HepG2 (cell line): ENCODE results near the gene OVCA2. TPM values are rescaled to one million over a fixed set of nuclear protein-coding genes. Genes with fewer than 3 reads are reported as not detected.
A peak's percentile ranks its signal among the peaks of the same experiment; 100 is the strongest.

Experiments
- ATAC-seq: fragments of 200-7000 bp; cut with Tn5 transposase; 3 replicates; pipeline ENCODE4 v1.9.1; 2020; ENCODE audit warnings: mild to moderate bottlenecking, moderate library complexity
- BruUV-seq: library from RNA; stranded (reverse); fragments of 400-500 nt; replicated peaks from 2 replicates; lab custom pipeline; 2021; lab: Mats Ljungman, UMichigan
- CTCF ChIA-PET: fragments of 300-600 bp; formaldehyde crosslinking; extraction: SDS; loops from one replicate; lab custom pipeline; 2021; ENCODE audit warnings: low total read pairs, inconsistent platforms, low intra/inter-chr PET ratio; lab: Yijun Ruan, JAX
- POLR2A ChIA-PET: fragments of 350-600 bp; sonication (Branson Sonifier 250); formaldehyde crosslinking; loops from one replicate; lab custom pipeline; 2020; ENCODE audit warnings: antibody characterized with exemption, inconsistent platforms; lab: Yijun Ruan, JAX
- DNase-seq: peaks from one replicate; pipeline ENCODE4 v3.0.0-alpha.2; 2015; ENCODE audit warnings: low spot score
- FAIRE-seq: peaks from 3 replicates; lab custom pipeline; 2011; peaks lifted over from hg19 to GRCh38; lab: Jason Lieb, UNC
- H2AFZ ChIP-seq: one replicate; pipeline ENCODE4 v1.6.1; 2011; ENCODE audit warnings: low read length, inconsistent platforms
- H3K27ac ChIP-seq: fragments of 300-600 bp; 3 replicates; pipeline ENCODE4 v1.8.0; 2011; ENCODE audit warnings: mixed run types, mild to moderate bottlenecking, mixed read lengths, low read length, inconsistent platforms; ENCODE audit not compliant: insufficient read depth; ENCODE audit errors: extremely low read length
- H3K27me3 ChIP-seq, 2 experiments: fragments of 200-600 bp in 1 of 2; 2 replicates in 1 of 2; 3 replicates in 1 of 2; pipeline versions ENCODE4 v1.6.0 to v1.8.0; 2011; ENCODE audit warnings: low read length in 2 of 2, mild to moderate bottlenecking in 2 of 2, moderate library complexity in 2 of 2, inconsistent platforms in 1 of 2; ENCODE audit not compliant: insufficient read depth in 2 of 2, control insufficient read depth in 1 of 2
- H3K36me3 ChIP-seq, 2 experiments: fragments of 200-600 bp in 1 of 2; replicated peaks in 1 of 2; 2 replicates in 1 of 2; 3 replicates in 1 of 2; pipeline versions ENCODE4 v1.5.1 to v1.8.0; 2011; ENCODE audit warnings: low read length in 2 of 2, inconsistent platforms in 1 of 2; ENCODE audit not compliant: insufficient read depth in 2 of 2, control insufficient read depth in 1 of 2
- H3K4me1 ChIP-seq: 2 replicates; pipeline ENCODE4 v1.5.1; 2012; ENCODE audit warnings: low read length, inconsistent platforms; ENCODE audit not compliant: insufficient read depth
- H3K4me2 ChIP-seq: 2 replicates; pipeline ENCODE4 v1.6.0; 2011; ENCODE audit warnings: low read depth, low read length, inconsistent platforms
- H3K4me3 ChIP-seq, 3 experiments: fragments of 200-600 bp in 1 of 3; sonication (generic), shearing (Covaris generic) in 1 of 3; replicated peaks in 1 of 3; 2 replicates each; pipeline ENCODE4 v1.5.1; 2011 to 2016; ENCODE audit warnings: low read length in 3 of 3, inconsistent platforms in 2 of 3, low read depth in 2 of 3, mild to moderate bottlenecking in 2 of 3, control low read depth in 1 of 3, mixed read lengths in 1 of 3; ENCODE audit not compliant: insufficient read depth in 1 of 3
- H3K79me2 ChIP-seq: one replicate; pipeline ENCODE4 v1.6.1; 2011; ENCODE audit warnings: low read length, inconsistent platforms; ENCODE audit not compliant: insufficient read depth
- H3K9ac ChIP-seq: 2 replicates; pipeline ENCODE4 v1.6.0; 2011; ENCODE audit warnings: mild to moderate bottlenecking, low read depth, low read length, inconsistent platforms; ENCODE audit not compliant: insufficient read depth
- H3K9me3 ChIP-seq: 2 replicates; pipeline ENCODE4 v1.5.1; 2012; ENCODE audit warnings: mild to moderate bottlenecking, low read length
- H4K20me1 ChIP-seq: 2 replicates; pipeline ENCODE4 v1.6.0; 2011; ENCODE audit warnings: inconsistent platforms, mild to moderate bottlenecking, low read length, moderate library complexity; ENCODE audit not compliant: insufficient read depth
- FOXO4 ChIP-seq: sonication (generic); formaldehyde crosslinking; conservative IDR thresholded peaks from 2 replicates; pipeline ENCODE4 v1.8.1; 2023; ENCODE audit warnings: missing genetic modification reagents
- GLMP ChIP-seq: sonication (generic); formaldehyde crosslinking; IDR thresholded peaks from 2 replicates; pipeline ENCODE4 v1.9.0; 2021; ENCODE audit warnings: missing genetic modification reagents, mild to moderate bottlenecking, borderline replicate concordance
- HIC2 ChIP-seq: sonication (generic); formaldehyde crosslinking; IDR thresholded peaks from 2 replicates; pipeline ENCODE4 v1.9.0; 2022; ENCODE audit warnings: low read depth, missing genetic modification reagents
- SCMH1 ChIP-seq: sonication (generic); formaldehyde crosslinking; IDR thresholded peaks from 2 replicates; pipeline ENCODE4 v1.9.0; 2021; ENCODE audit warnings: missing genetic modification reagents, mild to moderate bottlenecking, borderline replicate concordance
- SOX13 ChIP-seq, 3 experiments: fragments of 450-650 bp in 1 of 3; sonication (generic) in 1 of 3; formaldehyde crosslinking in 1 of 3; IDR thresholded peaks in 2 of 3; conservative IDR thresholded peaks in 1 of 3; 2 replicates each; pipeline versions ENCODE4 v1.5.0 to v1.6.1; 2016 to 2020; ENCODE audit warnings: antibody characterized with exemption in 1 of 3, mild to moderate bottlenecking in 1 of 3, missing compliant biosample characterization in 1 of 3, missing genetic modification reagents in 1 of 3, moderate library complexity in 1 of 3
- XRCC5 ChIP-seq: fragments of 200-400 bp; formaldehyde crosslinking; optimal IDR thresholded peaks from 2 replicates; pipeline ENCODE3; 2017; ENCODE audit warnings: mild to moderate bottlenecking, low read length
- ZBTB4 ChIP-seq: sonication (generic); formaldehyde crosslinking; IDR thresholded peaks from 2 replicates; pipeline ENCODE4 v1.4.0; 2020; ENCODE audit warnings: missing genetic modification reagents, mild to moderate bottlenecking, borderline replicate concordance
- ZFP41 ChIP-seq: sonication (generic); formaldehyde crosslinking; IDR thresholded peaks from 2 replicates; pipeline ENCODE4 v1.4.0; 2020; ENCODE audit warnings: mild to moderate bottlenecking, missing genetic modification reagents, borderline replicate concordance
- ZNF44 ChIP-seq: sonication (generic); formaldehyde crosslinking; IDR thresholded peaks from 2 replicates; pipeline ENCODE4 v1.5.1; 2020; ENCODE audit warnings: mild to moderate bottlenecking, missing genetic modification reagents
- ZNF556 ChIP-seq: sonication (generic); formaldehyde crosslinking; IDR thresholded peaks from 2 replicates; pipeline ENCODE4 v1.4.0; 2020; ENCODE audit warnings: mild to moderate bottlenecking, missing genetic modification reagents, borderline replicate concordance
- ZNF557 ChIP-seq: sonication (generic); formaldehyde crosslinking; IDR thresholded peaks from 2 replicates; pipeline ENCODE4 v1.4.0; 2020; ENCODE audit warnings: missing genetic modification reagents
- ZNF607 ChIP-seq: sonication (generic); formaldehyde crosslinking; IDR thresholded peaks from 2 replicates; pipeline ENCODE4 v1.5.1; 2020; ENCODE audit warnings: missing genetic modification reagents, mild to moderate bottlenecking, borderline replicate concordance
- WGBS: methylation state at CpG from one replicate; pipeline ENCODE4 v1.1.6; 2017; ENCODE audit warnings: low lambda C conversion rate; 5-methylcytosine and 5-hydroxymethylcytosine counted together
- in situ Hi-C: cut with HindIII; loops from 2 replicates; pipeline ENCODE4 v1.10.0; 2017; ENCODE audit warnings: low pct_unique_long_range_greater_than_20kb; ENCODE audit not compliant: extremely low pct_ligation_motif_present
- intact Hi-C: fragments of 100-400 bp; cut with micrococcal nuclease; formaldehyde crosslinking; loops from one replicate; pipeline ENCODE4 v1.10.0; 2022; ENCODE audit not compliant: unreplicated experiment
- polyA plus RNA-seq, 8 experiments: library from polyadenylated mRNA; depleted of rRNA in 3 of 8; stranded (reverse) in 7 of 8; unstranded in 1 of 8; fragments of >200 nt; fragmentation: Illumina TruSeq in 4 of 8; extraction: Trizol in 4 of 8; gene quantifications; 2 replicates each; pipeline versions ENCODE4 v1.2.1 to v1.2.3, GENCODE V29; 2011 to 2016; ENCODE audit warnings: low read depth in 4 of 8, missing spikeins in 1 of 8, mixed read lengths in 1 of 8; ENCODE audit not compliant: insufficient read depth in 1 of 8
- total RNA-seq, 5 experiments: library from RNA; depleted of rRNA; stranded (reverse); fragments of >200 nt; fragmentation: Illumina TruSeq; extraction: Trizol; gene quantifications; 2 replicates each; pipeline ENCODE4 v1.2.3, GENCODE V29; 2016; ENCODE audit warnings: low read depth in 1 of 5

The OVCA2 gene
- total and polyA plus RNA-seq, 2 of the 13 experiments (the other 11 are each of a cell fraction or from before 2014, with no cell fraction given) = 23.7 to 28.2 TPM

- TF ChIP-seq ZFP41 (CRISPR knock-in tag) (no peak), FOXO4 (CRISPR knock-in tag) (no peak)
- TF ChIP-seq, all 625 proteins: peak for 0
Measured at GRCh38 chr17:2040942-2041560, 771 bp upstream of the OVCA2 start (continued).

GRCh38 chr17:2042390-2042847 is 597 bp downstream of the OVCA2 start:
- in situ Hi-C loops = loop anchor here (25.0 kb wide), 1 partner anchor 330 kb away; the partner anchor contains the start of genes TLCD2 and WDR81
- ChIA-PET POLR2A (no interaction called here), CTCF (interaction anchor here (1.9 kb wide), 1 partner anchor 134 kb away, joined by 8 read pairs; no protein-coding TSS in a partner anchor)
- BruUV-seq = no TSS peak
- H3K9me3 ChIP-seq = no peaks in the 10 kb centered on the region
- H3K79me2 ChIP-seq = no peaks in the 10 kb centered on the region
- H3K4me2 ChIP-seq = peak overlapping the region; percentile 86
- peak overlapping the region; percentile 85 for H3K9ac ChIP-seq
- peak overlapping the region; percentile 70 to 81 (median 72) for H3K4me3 ChIP-seq
- H3K27ac ChIP-seq = peak overlapping the region; percentile 66
- DNase-seq = no peak
- no peak for FAIRE-seq
- no peaks in the 10 kb centered on the region for H3K27me3 ChIP-seq
- peaks cover 8% of the 10 kb centered on the region for H3K4me1 ChIP-seq
- peaks cover 4 to 15% of the 10 kb centered on the region in 2 experiments; a peak in 3 of 5 replicates for H3K36me3 ChIP-seq
- peak; percentile 64 for ATAC-seq
- H4K20me1 ChIP-seq = no peaks in the 10 kb centered on the region
- WGBS = 26% methylated on average over 17 of the region's 17 CpGs
- H2AFZ ChIP-seq = no peak overlapping the region
- intact Hi-C loops = no loop called here
- TF ChIP-seq ZNF44 (CRISPR knock-in tag) (no peak), XRCC5 (peak; percentile 38), ZBTB4 (CRISPR knock-in tag) (no peak), GLMP (CRISPR knock-in tag) (no peak), HIC2 (CRISPR knock-in tag) (no peak), ZNF557 (CRISPR knock-in tag) (no peak), ZNF556 (CRISPR knock-in tag) (0 out of 2 replicates have a peak, but pooled peaks have one; percentile 38), ZNF607 (0 out of 2 replicates have a peak, but pooled peaks have one; percentile 11), SOX13 (IDR thresholded peaks at IDR 0.05) (no peak), SOX13 (CRISPR knock-in tag; conservative IDR thresholded peaks at IDR 0.05 in 1 of 2, IDR thresholded peaks at IDR 0.05 in 1 of 2) (no peak), SCMH1 (no peak)
